ENCODE measurements around the gene CD19.

DNA sequence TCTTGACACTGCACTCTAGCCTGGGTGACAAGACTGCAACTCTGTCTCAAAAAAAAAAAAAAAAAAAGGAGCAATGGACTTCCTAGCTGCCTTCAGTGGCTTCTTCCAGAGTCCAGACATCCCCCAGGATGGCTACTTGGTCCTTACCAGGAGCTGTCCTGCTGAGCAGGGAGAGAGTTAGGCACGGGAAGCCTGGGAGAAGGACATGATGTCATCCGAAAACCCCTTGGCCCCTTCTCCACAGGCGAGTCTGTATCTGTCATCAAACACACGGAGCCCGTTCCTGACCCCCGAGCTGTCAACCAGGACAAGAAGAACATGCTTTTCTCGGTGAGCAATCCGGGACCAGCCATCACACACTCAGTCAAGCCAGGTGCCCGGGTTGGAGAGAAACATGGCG is 44.8 kb upstream of the CD19 start:
- TF ChIP-seq CTCF (conservative IDR thresholded peaks at IDR 0.05; ENCODE audit: low read length), result no peak
- TF ChIP-seq EZH2phosphoT487 (IDR thresholded peaks at IDR 0.05; ENCODE audit: borderline replicate concordance, low read depth, low read length), result no peak
